ENCODE results near the gene MPL. TPM values are rescaled to one million over a fixed set of nuclear protein-coding genes. Genes with fewer than 3 reads are reported as not detected.

MPL gene
- total and polyA plus RNA-seq, 2 experiments from 2014 or later: not detected

DNA sequence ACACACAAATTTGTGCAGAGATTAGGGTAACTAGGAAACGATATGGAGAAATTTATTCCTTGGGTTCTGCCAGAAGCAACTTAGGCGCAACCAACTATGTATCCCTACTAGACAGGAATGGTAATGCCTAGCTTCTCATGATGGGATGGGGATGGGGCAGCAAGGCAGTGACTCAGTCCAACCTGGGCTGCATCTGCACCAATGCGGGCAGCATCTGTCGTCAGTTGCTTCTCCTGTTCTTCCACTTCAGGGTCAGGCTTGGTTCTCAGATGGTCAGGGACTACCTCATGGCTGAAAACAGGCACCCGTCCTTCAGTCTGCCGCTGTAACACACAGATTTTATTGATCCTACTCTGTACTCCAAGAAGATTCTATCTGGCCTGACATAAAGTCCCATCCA lies 49.1 kb downstream of the MPL start:
- Histone ChIP-seq H3K4me2 (ENCODE audit: unreplicated experiment) (no peak overlapping the region), H3K9me2 (ENCODE audit: insufficient read depth) (no peaks in the 10 kb centered on the region), H3K9me3 (ENCODE audit: low read depth) (no peaks in the 10 kb centered on the region), H3K27ac (no peak overlapping the region), H3K36me3 (ENCODE audit: low read depth) (peaks cover 53% of the 10 kb centered on the region), H3F3A (ENCODE audit: insufficient read depth) (peaks cover 5% of the 10 kb centered on the region), H3K27me3 (replicated peaks; ENCODE audit: insufficient read depth) (no peaks in the 10 kb centered on the region), H3K4me3 (no peak overlapping the region), H4K20me1 (ENCODE audit: insufficient read depth) (no peaks in the 10 kb centered on the region), H3K4me1 (ENCODE audit: insufficient read depth) (peaks cover 26% of the 10 kb centered on the region), H3K9ac (peak overlapping the region; percentile 98), H2AFZ (no peak overlapping the region), H3K79me2 (ENCODE audit: insufficient read depth) (peaks cover 64% of the 10 kb centered on the region)
- 86 to 91% methylated on average over 6 of the region's 6 CpGs for WGBS, 2 experiments (ENCODE audit: low coverage in 1 of 2, low lambda C conversion rate in 2 of 2, missing lambda C conversion rate in 2 of 2)
- no peak for TF ChIP-seq EZH2 (IDR thresholded peaks at IDR 0.05; ENCODE audit: insufficient read depth, poor library complexity, severe bottlenecking)
- TF ChIP-seq EZH2phosphoT487 (IDR thresholded peaks at IDR 0.05; ENCODE audit: insufficient read depth, low read depth): no peak
- in situ Hi-C loops (cut with MboI): no loop called here
- no peak for DNase-seq

DNA sequence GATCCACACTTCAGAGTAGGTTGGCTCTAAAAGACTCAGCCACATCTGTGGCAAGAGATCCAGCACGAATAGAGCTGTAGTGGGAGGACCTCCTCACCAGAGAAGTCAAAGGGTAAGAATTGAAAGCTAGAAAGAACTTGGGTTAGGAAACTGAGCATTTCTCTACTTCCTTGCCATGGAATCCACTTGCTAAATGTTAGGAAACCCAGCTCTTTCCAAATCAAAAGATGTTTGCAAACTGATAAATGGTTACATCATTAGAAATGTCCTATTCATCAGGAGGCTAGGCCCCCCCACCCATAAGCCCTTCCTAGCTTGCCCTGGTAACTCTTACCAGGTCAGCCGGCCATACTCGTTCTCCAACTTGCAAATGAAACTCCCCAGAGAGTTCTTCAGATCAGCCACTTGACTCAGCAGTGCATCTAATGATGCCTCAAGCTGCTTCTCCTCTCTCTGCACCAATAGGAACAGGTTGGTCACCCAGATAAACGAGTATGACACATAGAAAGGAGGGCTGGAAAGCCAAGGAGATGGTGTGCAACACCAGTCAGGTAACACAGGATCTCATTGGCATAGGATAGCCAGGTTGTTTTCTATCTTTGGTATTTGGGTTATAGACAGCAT lies 50.5 kb downstream of the MPL start:
- WGBS, 2 experiments (ENCODE audit: low coverage in 1 of 2, low lambda C conversion rate in 2 of 2, missing lambda C conversion rate in 2 of 2): 45 to 56% methylated on average over 4 of the region's 4 CpGs
- H3K9me3 ChIP-seq (ENCODE audit: low read depth): no peaks in the 10 kb centered on the region
- H3K27me3 ChIP-seq (replicated peaks; ENCODE audit: insufficient read depth): no peaks in the 10 kb centered on the region
- H3K27ac ChIP-seq: peak overlapping the region; percentile 35
- DNase-seq: peak; percentile 82
- H2AFZ ChIP-seq: no peak overlapping the region
- in situ Hi-C loops (cut with MboI): no loop called here
- no peak for TF ChIP-seq EZH2phosphoT487 (IDR thresholded peaks at IDR 0.05; ENCODE audit: insufficient read depth, low read depth)
- TF ChIP-seq EZH2 (IDR thresholded peaks at IDR 0.05; ENCODE audit: insufficient read depth, poor library complexity, severe bottlenecking): no peak
- no peaks in the 10 kb centered on the region; the same call in none of the 2 replicates for H3F3A ChIP-seq (ENCODE audit: insufficient read depth)
- H3K4me2 ChIP-seq (ENCODE audit: unreplicated experiment): peak overlapping the region; percentile 97
- H3K9ac ChIP-seq: peak overlapping the region; percentile 98
- peaks cover 75% of the 10 kb centered on the region for H3K79me2 ChIP-seq (ENCODE audit: insufficient read depth)
- peaks cover 48% of the 10 kb centered on the region for H3K36me3 ChIP-seq (ENCODE audit: low read depth)
- no peaks in the 10 kb centered on the region for H4K20me1 ChIP-seq (ENCODE audit: insufficient read depth)
- H3K4me3 ChIP-seq: peak overlapping the region; percentile 98
- peaks cover 26% of the 10 kb centered on the region for H3K4me1 ChIP-seq (ENCODE audit: insufficient read depth)
- no peaks in the 10 kb centered on the region for H3K9me2 ChIP-seq (ENCODE audit: insufficient read depth)

DNA sequence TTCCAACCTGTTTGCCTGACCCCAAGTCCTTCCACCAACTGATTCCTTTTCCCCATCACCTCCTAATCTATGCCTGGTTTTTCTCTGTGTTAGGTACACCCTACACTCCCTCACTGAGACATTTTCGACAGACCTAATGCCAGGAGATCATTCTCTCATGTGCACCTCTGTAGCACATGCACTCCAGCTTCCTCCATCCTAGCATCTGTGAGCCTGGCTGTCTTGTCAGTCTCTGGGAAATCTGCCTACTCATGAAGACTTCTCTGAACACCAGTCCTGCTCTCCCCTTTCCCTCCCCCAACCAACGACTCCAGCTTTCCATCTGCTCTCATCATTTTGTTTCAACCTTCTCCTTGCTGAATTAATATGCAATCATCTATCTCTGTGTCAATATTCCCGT lies 51.0 kb downstream of the MPL start:
- peaks cover 80% of the 10 kb centered on the region for H3K79me2 ChIP-seq (ENCODE audit: insufficient read depth)
- H3K4me2 ChIP-seq (ENCODE audit: unreplicated experiment): peak overlapping the region; percentile 97
- peak overlapping the region; percentile 98 for H3K9ac ChIP-seq
- peak overlapping the region; percentile 87 for H3K27ac ChIP-seq
- no peaks in the 10 kb centered on the region; the same call in none of the 2 replicates for H3F3A ChIP-seq (ENCODE audit: insufficient read depth)
- no peaks in the 10 kb centered on the region for H3K9me2 ChIP-seq (ENCODE audit: insufficient read depth)
- no peaks in the 10 kb centered on the region for H4K20me1 ChIP-seq (ENCODE audit: insufficient read depth)
- peak overlapping the region; percentile 98 for H3K4me3 ChIP-seq
- H3K4me1 ChIP-seq (ENCODE audit: insufficient read depth): peaks cover 26% of the 10 kb centered on the region
- H3K36me3 ChIP-seq (ENCODE audit: low read depth): peaks cover 43% of the 10 kb centered on the region
- in situ Hi-C loops (cut with MboI): no loop called here
- no peaks in the 10 kb centered on the region for H3K27me3 ChIP-seq (replicated peaks; ENCODE audit: insufficient read depth)
- DNase-seq: peak; percentile 44
- H2AFZ ChIP-seq: no peak overlapping the region
- H3K9me3 ChIP-seq (ENCODE audit: low read depth): no peaks in the 10 kb centered on the region
- 19 to 20% methylated on average over 3 of the region's 3 CpGs for WGBS, 2 experiments (ENCODE audit: low coverage in 1 of 2, low lambda C conversion rate in 2 of 2, missing lambda C conversion rate in 2 of 2)
- TF ChIP-seq EZH2 (IDR thresholded peaks at IDR 0.05; ENCODE audit: insufficient read depth, poor library complexity, severe bottlenecking): no peak
- TF ChIP-seq EZH2phosphoT487 (IDR thresholded peaks at IDR 0.05; ENCODE audit: insufficient read depth, low read depth): no peak

DNA sequence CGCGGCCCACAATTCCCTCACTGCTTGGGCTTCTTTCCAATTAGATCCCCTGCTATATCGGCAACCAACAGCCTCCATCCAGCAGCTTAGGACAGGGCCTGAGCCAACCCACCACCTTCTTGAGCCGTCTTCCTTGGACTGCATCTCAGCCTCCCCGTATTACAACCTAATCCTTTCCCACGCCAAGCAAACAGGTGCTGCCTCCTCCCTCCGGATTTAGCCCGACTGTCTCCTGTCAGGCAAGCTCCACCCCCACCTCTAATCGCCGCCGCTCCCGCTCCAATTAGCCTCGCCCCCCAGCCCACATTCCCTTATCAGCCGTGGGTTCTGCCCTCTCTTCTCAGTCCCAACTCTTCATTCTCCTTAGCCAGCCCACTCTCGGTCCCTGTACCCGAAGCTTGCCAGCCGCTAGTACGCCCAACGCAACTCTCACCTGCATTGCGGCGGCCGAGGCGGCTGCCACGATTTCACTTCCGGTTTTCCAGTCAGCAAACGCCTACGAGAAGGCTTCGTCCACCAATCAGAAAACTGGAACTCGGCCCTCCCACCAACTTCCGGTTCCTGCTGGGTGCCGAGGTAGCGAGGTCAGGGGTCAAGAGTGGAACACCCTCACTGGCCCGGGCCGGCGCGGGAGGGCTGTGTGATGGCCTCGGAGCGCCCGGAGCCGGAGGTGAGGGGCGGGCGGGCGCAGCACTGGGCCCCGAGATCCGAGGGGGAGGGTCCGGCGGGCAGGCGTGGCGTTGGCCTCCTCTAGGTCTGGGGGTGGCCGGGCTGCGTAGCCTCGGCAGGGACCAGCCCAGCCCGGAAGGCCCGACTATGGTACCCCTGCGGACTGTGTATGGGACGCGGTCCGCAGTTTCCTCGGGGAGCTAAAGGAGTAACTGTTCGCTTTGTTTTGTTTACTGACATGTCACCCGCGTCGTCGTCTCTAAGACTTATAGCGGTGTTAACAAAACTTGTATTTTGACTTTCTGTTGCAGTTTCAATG lies 52.0 kb downstream of the MPL start, which contains the start of the genes MED8 and SZT2:
Gene MED8 (minus strand): TSS at position 475 of the 988 bp plus-strand sequence. CDS start 36 bp downstream, at position 439.
Gene SZT2 (plus strand): TSS at position 574 of the 988 bp plus-strand sequence. CDS start 70 bp downstream, at position 644.
- H3K4me2 ChIP-seq (ENCODE audit: unreplicated experiment): peak within 1 kb of the TSS; percentile 97
- H3K27ac ChIP-seq: peak within 1 kb of the TSS; percentile 87
- peak within 1 kb of the TSS; percentile 81 for H2AFZ ChIP-seq
- no peaks in the 10 kb centered on the region for H4K20me1 ChIP-seq (ENCODE audit: insufficient read depth)
- 1% methylated on average over 46 to 58 of the region's 65 CpGs for WGBS, 2 experiments (ENCODE audit: low coverage in 1 of 2, low lambda C conversion rate in 2 of 2, missing lambda C conversion rate in 2 of 2)
- peak within 1 kb of the TSS; percentile 98 for H3K9ac ChIP-seq
- H3K9me3 ChIP-seq (ENCODE audit: low read depth): no peaks in the 10 kb centered on the region
- H3K79me2 ChIP-seq (ENCODE audit: insufficient read depth): peaks cover 90% of the 10 kb centered on the region
- no peaks in the 10 kb centered on the region for H3K27me3 ChIP-seq (replicated peaks; ENCODE audit: insufficient read depth)
- peak; percentile 94 for DNase-seq
- no peaks in the 10 kb centered on the region for H3K9me2 ChIP-seq (ENCODE audit: insufficient read depth)
- no peaks in the 10 kb centered on the region; the same call in 1 of the 2 replicates for H3F3A ChIP-seq (ENCODE audit: insufficient read depth)
- H3K4me3 ChIP-seq: peak within 1 kb of the TSS; percentile 98
- in situ Hi-C loops (cut with MboI): no loop called here
- peaks cover 33% of the 10 kb centered on the region for H3K36me3 ChIP-seq (ENCODE audit: low read depth)
- TF ChIP-seq EZH2 (IDR thresholded peaks at IDR 0.05; ENCODE audit: insufficient read depth, poor library complexity, severe bottlenecking) (no peak), EZH2phosphoT487 (IDR thresholded peaks at IDR 0.05; ENCODE audit: insufficient read depth, low read depth) (no peak)
- H3K4me1 ChIP-seq (ENCODE audit: insufficient read depth): peaks cover 26% of the 10 kb centered on the region

Data from GM23248 (cell line).